Measurements from ENCODE around the gene RBM44. TPM values are rescaled to one million over a fixed set of nuclear protein-coding genes. Genes with fewer than 3 reads are reported as not detected.
"Not testable (repeated sequence)": the region's sequence is repeated elsewhere in the genome, so short reads cannot be mapped to it uniquely, and the experiment has no call there.

The RBM44 gene
- total RNA-seq, 2 experiments from 2014 or later = 0.42 to 1.2 TPM

DNA sequence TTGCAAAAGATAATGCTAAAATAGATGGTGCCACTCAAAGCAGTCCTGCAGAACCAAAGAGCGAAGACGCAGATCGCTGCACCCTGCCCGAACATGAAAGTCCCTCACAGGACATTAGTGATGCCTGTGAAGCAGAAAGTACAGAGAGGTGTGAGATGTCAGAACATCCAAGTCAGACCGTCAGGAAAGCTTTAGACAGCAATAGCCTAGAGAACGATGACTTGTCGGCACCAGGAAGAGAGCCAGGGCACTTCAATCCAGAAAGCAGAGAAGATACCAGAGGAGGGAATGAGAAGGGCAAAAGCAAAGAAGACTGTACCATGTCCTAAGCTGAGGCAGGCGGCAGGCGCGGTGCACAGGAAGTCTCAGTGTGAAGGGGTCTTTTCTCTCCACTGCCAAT is 34.8 kb upstream of the RBM44 start:
- Mint-ChIP-seq H3K9me3 (ENCODE audit: low read depth) (no peaks in the 10 kb centered on the region), H3K4me1 (no peaks in the 10 kb centered on the region), H3K27me3 (no peaks in the 10 kb centered on the region), H3K27ac (no peak overlapping the region), H3K36me3 (peaks cover 49% of the 10 kb centered on the region), H3K4me3 (no peak overlapping the region)
- ATAC-seq (no peak), DNase-seq (no peak)
- CTCF ChIA-PET = no interaction called here

DNA sequence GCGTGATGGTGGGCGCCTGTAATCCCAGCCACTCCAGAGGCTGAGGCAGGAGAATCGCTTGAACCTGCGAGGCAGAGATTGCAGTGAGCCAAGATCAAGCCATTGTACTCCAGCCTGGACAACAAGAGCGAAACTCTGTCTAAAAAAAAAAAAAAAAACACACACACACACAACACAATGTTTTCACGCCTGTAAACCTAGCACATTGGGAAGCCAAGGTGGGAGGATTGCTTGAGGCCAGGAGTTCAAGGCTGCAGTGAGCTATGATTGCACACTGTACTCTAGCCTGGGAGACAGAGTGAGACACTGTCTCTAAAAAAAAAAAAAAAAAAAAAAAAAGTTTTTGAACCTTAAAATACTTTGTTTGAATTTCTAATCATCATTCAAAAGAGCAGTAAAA is 33.5 kb upstream of the RBM44 start:
- CTCF ChIA-PET = interaction anchor here (0.6 to 1.7 kb wide), 3 partner anchors 10 to 142 kb away, joined by 3 to 6 read pairs (median 4); no protein-coding TSS in a partner anchor
- DNase-seq; H3K4me1 Mint-ChIP-seq; ATAC-seq; H3K9me3 Mint-ChIP-seq (ENCODE audit: low read depth); H3K4me3 Mint-ChIP-seq; H3K27me3 Mint-ChIP-seq; H3K27ac Mint-ChIP-seq: not testable (repeated sequence)
- peaks cover 49% of the 10 kb centered on the region for H3K36me3 Mint-ChIP-seq

DNA sequence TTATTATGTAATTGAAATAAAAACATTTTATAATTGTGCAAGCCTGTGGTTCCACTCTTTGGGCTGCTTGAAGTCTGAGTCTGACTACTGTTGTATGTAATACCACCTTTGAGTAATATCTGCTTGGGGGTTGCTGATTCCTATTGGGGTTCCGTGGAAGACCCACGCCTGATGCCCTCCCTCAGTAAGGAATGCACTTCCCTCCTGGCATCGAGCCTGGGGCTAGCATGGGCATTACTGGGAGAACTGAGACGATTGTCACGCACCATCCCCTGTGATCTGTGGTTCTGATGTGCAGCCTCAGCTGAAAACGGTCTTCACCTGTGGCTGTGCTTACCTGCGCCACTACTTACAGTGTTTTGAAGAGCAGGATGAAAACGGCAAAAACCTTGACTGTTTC is 32.7 kb upstream of the RBM44 start:
- H3K4me3 Mint-ChIP-seq = no peak overlapping the region

DNA sequence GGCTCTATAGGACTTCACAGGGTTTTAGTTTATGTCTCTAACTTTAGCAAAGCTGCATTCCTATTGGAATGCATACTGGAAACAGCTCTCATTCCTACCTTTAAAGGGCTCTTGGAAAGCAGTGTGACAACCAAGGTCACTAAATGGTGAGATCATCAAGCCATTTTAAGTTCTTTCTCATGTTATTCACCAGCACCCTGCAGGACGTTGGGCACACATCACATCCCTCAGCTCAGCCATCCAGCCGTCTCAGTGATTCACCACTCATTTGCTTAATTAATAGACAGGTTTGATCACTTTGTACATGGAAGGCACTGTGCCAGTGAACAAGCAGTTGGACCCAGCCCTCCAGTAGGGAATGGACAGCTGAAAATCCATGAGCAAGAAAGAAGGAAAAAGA is 32.2 kb upstream of the RBM44 start:
- H3K4me1 Mint-ChIP-seq = no peaks in the 10 kb centered on the region
- no peak overlapping the region for H3K27ac Mint-ChIP-seq
- no peaks in the 10 kb centered on the region for H3K9me3 Mint-ChIP-seq (ENCODE audit: low read depth)
- ATAC-seq (no peak), DNase-seq (no peak)
- peaks cover 43% of the 10 kb centered on the region for H3K36me3 Mint-ChIP-seq
- H3K27me3 Mint-ChIP-seq = no peaks in the 10 kb centered on the region
- no peak overlapping the region for H3K4me3 Mint-ChIP-seq
- CTCF ChIA-PET = interaction anchor here (0.9 to 1.7 kb wide), 2 partner anchors 9 to 21 kb away, joined by 3 to 6 read pairs; no protein-coding TSS in a partner anchor

More for the DNA sequence above, 32.7 kb upstream of the RBM44 start:
- ATAC-seq (no peak), DNase-seq (no peak)
- Mint-ChIP-seq H3K27me3 (no peaks in the 10 kb centered on the region), H3K9me3 (ENCODE audit: low read depth) (no peaks in the 10 kb centered on the region), H3K27ac (no peak overlapping the region), H3K36me3 (peaks cover 44% of the 10 kb centered on the region), H3K4me1 (no peaks in the 10 kb centered on the region)
- CTCF ChIA-PET = interaction anchor here (0.6 to 1.7 kb wide), 4 partner anchors 9 to 143 kb away, joined by 3 to 6 read pairs (median 4); no protein-coding TSS in a partner anchor

DNA sequence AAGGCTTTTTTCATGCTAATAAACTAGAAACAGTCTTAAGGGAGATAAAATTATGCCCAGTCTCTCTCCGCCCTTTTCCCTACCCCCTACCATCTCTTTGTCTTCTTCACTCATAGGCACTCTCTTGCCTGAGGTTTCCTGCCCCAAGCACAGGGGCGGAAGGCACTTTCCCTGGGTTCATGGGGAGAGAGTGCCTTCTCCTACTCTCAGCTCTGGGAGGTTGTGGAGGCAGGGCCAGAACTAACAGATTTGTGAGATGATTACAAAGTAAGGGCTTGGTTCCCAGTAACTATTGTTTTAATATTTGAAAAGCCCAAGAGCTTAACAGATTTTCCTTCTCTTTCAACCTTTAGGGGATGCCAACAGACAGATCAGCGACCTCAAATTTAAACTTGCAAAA is 26.1 kb upstream of the RBM44 start:
- H3K27me3 Mint-ChIP-seq = no peaks in the 10 kb centered on the region
- ATAC-seq (no peak), DNase-seq (no peak)
- H3K36me3 Mint-ChIP-seq = peaks cover 43% of the 10 kb centered on the region
- CTCF ChIA-PET = no interaction called here
- no peaks in the 10 kb centered on the region for H3K9me3 Mint-ChIP-seq (ENCODE audit: low read depth)
- no peaks in the 10 kb centered on the region for H3K4me1 Mint-ChIP-seq
- H3K27ac Mint-ChIP-seq = no peak overlapping the region
- no peak overlapping the region for H3K4me3 Mint-ChIP-seq

- Mint-ChIP-seq H3K4me1 (no peaks in the 10 kb centered on the region), H3K27ac (no peak overlapping the region), H3K4me3 (no peak overlapping the region), H3K36me3 (peaks cover 56% of the 10 kb centered on the region), H3K9me3 (ENCODE audit: low read depth) (peaks cover 2% of the 10 kb centered on the region), H3K27me3 (no peaks in the 10 kb centered on the region)
- ATAC-seq (no peak), DNase-seq (no peak)
- CTCF ChIA-PET = interaction anchor here (1.4 to 4.6 kb wide), 3 partner anchors 46 to 261 kb away, joined by 3 to 29 read pairs (median 9); no protein-coding TSS in a partner anchor
Observed at GRCh38 chr2:237773826-237774225, 24.8 kb upstream of the RBM44 start.

- Mint-ChIP-seq H3K27me3 (no peaks in the 10 kb centered on the region), H3K9me3 (ENCODE audit: low read depth) (peaks cover 2% of the 10 kb centered on the region), H3K4me1 (no peaks in the 10 kb centered on the region), H3K27ac (no peak overlapping the region), H3K36me3 (peaks cover 59% of the 10 kb centered on the region), H3K4me3 (no peak overlapping the region)
- ATAC-seq (peak; percentile 78), DNase-seq (peak; percentile 63)
- CTCF ChIA-PET = interaction anchor here (0.6 to 4.6 kb wide), 13 partner anchors 9 to 262 kb away, joined by 3 to 29 read pairs (median 3); no protein-coding TSS in a partner anchor
Observed at GRCh38 chr2:237774811-237775553, 23.6 kb upstream of the RBM44 start.

GRCh38 chr2:237779521-237779920 is 19.1 kb upstream of the RBM44 start:
- H3K27me3 Mint-ChIP-seq = no peaks in the 10 kb centered on the region
- H3K4me3 Mint-ChIP-seq = no peak overlapping the region
- DNase-seq = no peak
- CTCF ChIA-PET = no interaction called here
- no peaks in the 10 kb centered on the region for H3K4me1 Mint-ChIP-seq
- no peak for ATAC-seq
- no peak overlapping the region for H3K27ac Mint-ChIP-seq
- H3K36me3 Mint-ChIP-seq = peaks cover 81% of the 10 kb centered on the region
- H3K9me3 Mint-ChIP-seq (ENCODE audit: low read depth) = peaks cover 2% of the 10 kb centered on the region

GRCh38 chr2:237782181-237782580 is 16.4 kb upstream of the RBM44 start:
- Mint-ChIP-seq H3K9me3 (ENCODE audit: low read depth) (peaks cover 5% of the 10 kb centered on the region), H3K4me1 (no peaks in the 10 kb centered on the region), H3K4me3 (no peak overlapping the region), H3K27ac (no peak overlapping the region), H3K27me3 (no peaks in the 10 kb centered on the region), H3K36me3 (peaks cover 85% of the 10 kb centered on the region)
- ATAC-seq (no peak), DNase-seq (no peak)
- CTCF ChIA-PET = no interaction called here

- DNase-seq; ATAC-seq; H3K4me1 Mint-ChIP-seq; H3K27ac Mint-ChIP-seq; H3K27me3 Mint-ChIP-seq; H3K4me3 Mint-ChIP-seq; H3K9me3 Mint-ChIP-seq (ENCODE audit: low read depth); CTCF ChIA-PET: not testable (repeated sequence)
- H3K36me3 Mint-ChIP-seq = peaks cover 80% of the 10 kb centered on the region
Observed at GRCh38 chr2:237783678-237784077, 14.9 kb upstream of the RBM44 start.

DNA sequence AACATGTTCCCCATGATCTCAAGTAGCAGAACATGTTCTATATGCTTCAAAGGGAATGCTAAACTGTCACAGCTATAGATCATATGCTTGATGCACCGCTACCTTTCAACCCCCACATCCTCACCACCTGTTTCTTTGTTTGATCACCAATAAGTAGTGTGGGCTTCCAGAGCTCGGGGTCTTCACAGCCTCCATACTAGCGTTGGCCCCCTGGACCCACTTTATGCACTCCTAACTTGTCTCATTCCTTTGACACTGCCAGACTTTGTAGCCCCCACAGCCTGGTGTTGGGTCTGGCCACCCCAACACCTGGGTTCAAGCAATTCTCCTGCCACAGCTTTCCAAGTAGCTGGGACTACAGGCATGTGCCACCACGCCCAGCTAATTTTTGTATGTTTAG is 11.6 kb upstream of the RBM44 start:
- peaks cover 3% of the 10 kb centered on the region for H3K4me1 Mint-ChIP-seq
- H3K36me3 Mint-ChIP-seq = peaks cover 58% of the 10 kb centered on the region
- CTCF ChIA-PET = no interaction called here
- no peak overlapping the region for H3K27ac Mint-ChIP-seq
- DNase-seq (no peak), ATAC-seq (no peak)
- H3K4me3 Mint-ChIP-seq = no peak overlapping the region
- no peaks in the 10 kb centered on the region for H3K27me3 Mint-ChIP-seq
- peaks cover 3% of the 10 kb centered on the region for H3K9me3 Mint-ChIP-seq (ENCODE audit: low read depth)

DNA sequence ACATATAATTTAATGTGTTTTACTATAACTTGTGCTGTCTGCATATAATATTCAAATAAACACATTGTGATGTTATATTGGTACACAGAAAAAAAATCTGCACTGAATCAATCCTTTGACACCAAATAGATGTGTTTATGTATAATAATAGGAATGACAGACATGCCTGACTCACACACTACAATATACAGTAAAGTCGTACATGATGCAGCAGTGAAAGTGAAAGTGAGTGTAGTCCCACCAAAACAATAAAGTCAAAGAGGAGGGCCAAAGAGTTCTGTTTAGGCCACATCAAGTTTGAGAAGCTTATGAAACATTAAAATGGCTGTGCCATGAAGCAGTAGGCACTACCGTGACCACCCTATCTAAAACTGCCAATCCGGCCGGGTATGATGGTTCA is 8.2 kb upstream of the RBM44 start:
- DNase-seq (no peak), ATAC-seq (no peak)
- CTCF ChIA-PET = no interaction called here
- H3K4me1 Mint-ChIP-seq = peaks cover 3% of the 10 kb centered on the region
- no peaks in the 10 kb centered on the region for H3K27me3 Mint-ChIP-seq
- H3K4me3 Mint-ChIP-seq = no peak overlapping the region
- H3K27ac Mint-ChIP-seq = no peak overlapping the region
- H3K36me3 Mint-ChIP-seq = peaks cover 32% of the 10 kb centered on the region
- H3K9me3 Mint-ChIP-seq (ENCODE audit: low read depth) = peaks cover 3% of the 10 kb centered on the region

- ATAC-seq = no peak
- Mint-ChIP-seq H3K4me1 (peaks cover 3% of the 10 kb centered on the region), H3K27ac (no peak overlapping the region), H3K9me3 (ENCODE audit: low read depth) (no peaks in the 10 kb centered on the region), H3K27me3 (no peaks in the 10 kb centered on the region), H3K36me3 (peaks cover 18% of the 10 kb centered on the region), H3K4me3 (no peak overlapping the region)
- CTCF ChIA-PET = no interaction called here
- no peak for DNase-seq
Observed at GRCh38 chr2:237791977-237792727, 6.4 kb upstream of the RBM44 start.

DNA sequence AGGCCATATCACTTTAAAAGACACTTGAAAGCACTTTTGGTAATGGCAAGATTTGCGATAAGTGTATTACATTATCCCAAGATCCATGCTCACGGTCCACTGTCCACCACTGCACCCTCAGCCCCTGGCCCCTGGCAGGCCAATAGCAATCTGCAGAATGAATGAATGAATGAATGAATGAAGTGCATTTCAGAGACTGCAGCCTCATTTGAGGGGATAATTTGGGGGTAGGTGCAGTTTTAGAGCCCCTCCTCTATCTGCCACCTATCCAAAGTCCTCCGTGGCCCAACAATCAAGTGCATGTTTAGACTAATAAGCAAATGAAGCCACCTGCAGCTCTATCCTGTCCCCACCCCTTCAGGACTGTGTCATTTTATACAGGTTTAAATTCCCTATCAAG is 1.3 kb upstream of the RBM44 start:
- H3K4me1 Mint-ChIP-seq = no peaks in the 10 kb centered on the region
- CTCF ChIA-PET = no interaction called here
- H3K36me3 Mint-ChIP-seq = peaks cover 3% of the 10 kb centered on the region
- no peak for DNase-seq
- H3K4me3 Mint-ChIP-seq = no peak overlapping the region
- ATAC-seq = no peak
- no peaks in the 10 kb centered on the region for H3K9me3 Mint-ChIP-seq (ENCODE audit: low read depth)
- no peaks in the 10 kb centered on the region for H3K27me3 Mint-ChIP-seq
- H3K27ac Mint-ChIP-seq = no peak overlapping the region

Measured in activated CD8-positive, alpha-beta memory T cell treated with anti-CD3 and anti-CD28 coated beads, Interleukin-2, amount 10 ng/mL, durations not matched to agents 7 days and 5 days (primary cell).